K562 (cell line): ENCODE data around the gene CLUH. TPM values are rescaled to one million over a fixed set of nuclear protein-coding genes. Genes with fewer than 3 reads are reported as not detected.
A peak's percentile ranks its signal among the peaks of the same experiment; 100 is the strongest.

ENCODE experiments used
- ATAC-seq: fragments of 200-7000 bp; cut with Tn5 transposase; 3 replicates; pipeline ENCODE4 v1.9.1; 2020; ENCODE audit warnings: moderate library complexity
- BruUV-seq: library from RNA; stranded (reverse); fragments of 400-500 nt; replicated peaks from 2 replicates; lab custom pipeline; 2021; lab: Mats Ljungman, UMichigan
- CTCF ChIA-PET: fragments of 300-600 bp; formaldehyde crosslinking; extraction: SDS; loops from one replicate; lab custom pipeline; 2021; ENCODE audit warnings: low intra/inter-chr PET ratio; lab: Yijun Ruan, JAX
- POLR2A ChIA-PET: fragments of 300-600, 350-650 bp; sonication (Branson Sonifier 250); formaldehyde crosslinking; extraction: SDS; loops from one replicate; lab custom pipeline; 2021; ENCODE audit warnings: antibody characterized with exemption, inconsistent platforms; lab: Yijun Ruan, JAX
- DNase-seq, 4 experiments: peaks; one replicate each; pipeline versions ENCODE4 v3.0.0 to v3.0.0-alpha.2; 2011 to 2018; ENCODE audit warnings: low spot score in 3 of 4, mixed read lengths in 3 of 4; ENCODE audit errors: extremely low read depth in 1 of 4
- FAIRE-seq: peaks from 2 replicates; lab custom pipeline; 2011; peaks lifted over from hg19 to GRCh38; lab: Jason Lieb, UNC
- H2AFZ ChIP-seq: 2 replicates; pipeline ENCODE4 v1.6.0; 2011; ENCODE audit warnings: low read depth, low read length, control low read depth, inconsistent platforms
- H3K27ac ChIP-seq: fragments of 200-600 bp; 3 replicates; pipeline ENCODE4 v1.8.0; 2011; ENCODE audit warnings: low read depth, mild to moderate bottlenecking, control low read depth, inconsistent platforms, low read length, moderate library complexity, mixed read lengths; ENCODE audit errors: extremely low read depth
- H3K27me3 ChIP-seq, 2 experiments: fragments of 300-600 bp in 1 of 2; 2 replicates in 1 of 2; 3 replicates in 1 of 2; pipeline versions ENCODE4 v1.6.0 to v1.8.0; 2011; ENCODE audit warnings: inconsistent platforms in 2 of 2, low read length in 2 of 2, mild to moderate bottlenecking in 1 of 2, mixed read lengths in 1 of 2, moderate library complexity in 1 of 2; ENCODE audit not compliant: control insufficient read depth in 2 of 2, insufficient read depth in 2 of 2
- H3K36me3 ChIP-seq: fragments of 300-600 bp; 3 replicates; pipeline ENCODE4 v1.8.0; 2011; ENCODE audit warnings: mild to moderate bottlenecking, low read length, inconsistent platforms; ENCODE audit not compliant: control insufficient read depth, insufficient read depth
- H3K4me1 ChIP-seq, 2 experiments: fragments of 200-600 bp in 1 of 2; replicated peaks in 1 of 2; 2 replicates in 1 of 2; 3 replicates in 1 of 2; pipeline versions ENCODE4 v1.5.1 to v1.8.0; 2011; ENCODE audit warnings: inconsistent platforms in 2 of 2, low read length in 2 of 2, mild to moderate bottlenecking in 1 of 2, mixed read lengths in 1 of 2, moderate library complexity in 1 of 2; ENCODE audit not compliant: control insufficient read depth in 2 of 2, insufficient read depth in 2 of 2
- H3K4me2 ChIP-seq: 2 replicates; pipeline ENCODE4 v1.6.1; 2011; ENCODE audit warnings: low read length, control low read depth, inconsistent platforms, mixed read lengths; ENCODE audit not compliant: insufficient read depth
- H3K4me3 ChIP-seq: fragments of 200-600 bp; sonication (generic), shearing (Covaris generic); 2 replicates; pipeline ENCODE4 v1.5.1; 2016; ENCODE audit warnings: control low read depth, inconsistent platforms
- H3K79me2 ChIP-seq: fragments of 200-600 bp; 3 replicates; pipeline ENCODE4 v1.8.0; 2011; ENCODE audit warnings: low read length, inconsistent platforms; ENCODE audit not compliant: control insufficient read depth, insufficient read depth
- H3K9ac ChIP-seq, 2 experiments: 2 replicates each; pipeline versions ENCODE4 v1.6.0 to v1.6.1; 2011; ENCODE audit warnings: low read depth in 2 of 2, low read length in 2 of 2, control low read depth in 1 of 2, inconsistent platforms in 1 of 2, mild to moderate bottlenecking in 1 of 2, mixed read lengths in 1 of 2; ENCODE audit not compliant: insufficient read depth in 1 of 2
- H3K9me1 ChIP-seq: one replicate; pipeline ENCODE4 v1.6.0; 2011; ENCODE audit warnings: inconsistent platforms, mild to moderate bottlenecking, low read length, moderate library complexity; ENCODE audit not compliant: control insufficient read depth, insufficient read depth
- H3K9me3 ChIP-seq: replicated peaks from 2 replicates; pipeline ENCODE4 v1.5.1; 2011; ENCODE audit warnings: low read depth, low read length, inconsistent platforms; ENCODE audit not compliant: control insufficient read depth, insufficient read depth
- H4K20me1 ChIP-seq: replicated peaks from 2 replicates; pipeline ENCODE4 v1.6.1; 2011; ENCODE audit warnings: low read length, inconsistent platforms, mixed read lengths; ENCODE audit not compliant: control insufficient read depth, insufficient read depth
- DDX20 ChIP-seq: fragments of 450-650 bp; IDR thresholded peaks from 2 replicates; pipeline ENCODE4 v1.6.1; 2016; ENCODE audit warnings: missing genetic modification characterization, low read depth, mild to moderate bottlenecking, missing compliant biosample characterization, moderate library complexity
- GATAD2A ChIP-seq: fragments of 450-650 bp; IDR thresholded peaks from 2 replicates; pipeline ENCODE4 v1.6.1; 2017
- HLTF ChIP-seq: fragments of 450-650 bp; IDR thresholded peaks from 2 replicates; pipeline ENCODE4 v1.6.1; 2016
- HMGN3 ChIP-seq: IDR thresholded peaks from 2 replicates; pipeline ENCODE4 v1.6.1; 2011; ENCODE audit warnings: borderline replicate concordance, low read depth, mild to moderate bottlenecking, mixed read lengths, low read length; ENCODE audit not compliant: insufficient read length; ENCODE audit errors: extremely low read depth
- POLR2G ChIP-seq: fragments of 200-400 bp; formaldehyde crosslinking; IDR thresholded peaks from 2 replicates; pipeline ENCODE4 v1.6.1; 2017; ENCODE audit warnings: low read depth, mild to moderate bottlenecking, antibody characterized with exemption, low read length, moderate library complexity
- RBBP5 ChIP-seq: fragments of 200-600 bp; sonication (generic); IDR thresholded peaks from 2 replicates; pipeline ENCODE4 v1.6.1; 2012; ENCODE audit warnings: borderline replicate concordance, mild to moderate bottlenecking, low read length, control low read depth, inconsistent platforms; ENCODE audit not compliant: insufficient read depth, poor library complexity, severe bottlenecking
- TFAP4 ChIP-seq: sonication (generic); formaldehyde crosslinking; IDR thresholded peaks from 2 replicates; pipeline ENCODE4 v1.8.0; 2022; ENCODE audit warnings: missing genetic modification reagents, mild to moderate bottlenecking, moderate library complexity, borderline replicate concordance
- ZBTB49 ChIP-seq: sonication (generic); formaldehyde crosslinking; IDR thresholded peaks from 2 replicates; pipeline ENCODE4 v1.8.0; 2022; ENCODE audit warnings: missing genetic modification reagents, mild to moderate bottlenecking, borderline replicate concordance
- ZNF134 ChIP-seq: fragments of 250-450 bp; sonication (Bioruptor Pico); conservative IDR thresholded peaks from 2 replicates; pipeline ENCODE4 v1.4.0; 2020
- ZNF445 ChIP-seq: fragments of 250-450 bp; sonication (Bioruptor Pico); IDR thresholded peaks from 2 replicates; pipeline ENCODE4 v1.4.0; 2020; ENCODE audit warnings: low read depth, mild to moderate bottlenecking, moderate library complexity
- WGBS: fragments of 100-300 bp; shearing (Covaris generic); methylation state at CpG from one replicate; pipeline ENCODE4 v1.1.6; 2016; ENCODE audit warnings: low coverage, mixed read lengths; ENCODE audit not compliant: insufficient coverage; ENCODE audit errors: missing lambda C conversion rate; 5-methylcytosine and 5-hydroxymethylcytosine counted together
- in situ Hi-C: fragments of 300-500 bp; cut with MboI; formaldehyde crosslinking; loops from 4 replicates; pipeline ENCODE4 v1.15.0; 2018; ENCODE audit warnings: inconsistent platforms, mixed read lengths
- intact Hi-C: fragments of 100-400 bp; cut with micrococcal nuclease; formaldehyde crosslinking; loops from 2 replicates; pipeline ENCODE4 v1.14.2; 2022
- polyA plus RNA-seq, 8 experiments: library from polyadenylated mRNA; depleted of rRNA in 4 of 8; stranded (reverse) in 5 of 8; unstranded in 3 of 8; fragments of >200 nt; fragmentation: Nextera tagmentation in 2 of 8; fragmentation: Illumina TruSeq in 1 of 8; extraction: Ambion mirVana in 2 of 8; extraction: Trizol in 1 of 8; gene quantifications; 2 replicates each; pipeline versions ENCODE4 v1.2.1 to v1.2.3, GENCODE V29; 2011 to 2014; ENCODE audit warnings: inconsistent platforms in 1 of 8, missing spikeins in 1 of 8
- total RNA-seq, 7 experiments: library from RNA; depleted of rRNA in 6 of 7; stranded (reverse); fragments of >200 nt in 6 of 7; fragmentation: Illumina TruSeq in 2 of 7; extraction: Trizol in 2 of 7; gene quantifications; 2 replicates each; pipeline versions ENCODE4 v1.2.1 to v1.2.3, GENCODE V29; 2011 to 2021; ENCODE audit warnings: low replicate concordance in 1 of 7
- TF ChIP-seq, protein P1 (sequence below): fragments of 450-650 bp; formaldehyde crosslinking; IDR thresholded peaks from 2 replicates; pipeline ENCODE4 v1.4.0; 2020; ENCODE audit warnings: mild to moderate bottlenecking

Gene CLUH
- total and polyA plus RNA-seq, 9 of the 15 experiments (the other 6 are each of a cell fraction or from before 2014, with no cell fraction given), result 0.21 to 140 (median 33.2) TPM

DNA sequence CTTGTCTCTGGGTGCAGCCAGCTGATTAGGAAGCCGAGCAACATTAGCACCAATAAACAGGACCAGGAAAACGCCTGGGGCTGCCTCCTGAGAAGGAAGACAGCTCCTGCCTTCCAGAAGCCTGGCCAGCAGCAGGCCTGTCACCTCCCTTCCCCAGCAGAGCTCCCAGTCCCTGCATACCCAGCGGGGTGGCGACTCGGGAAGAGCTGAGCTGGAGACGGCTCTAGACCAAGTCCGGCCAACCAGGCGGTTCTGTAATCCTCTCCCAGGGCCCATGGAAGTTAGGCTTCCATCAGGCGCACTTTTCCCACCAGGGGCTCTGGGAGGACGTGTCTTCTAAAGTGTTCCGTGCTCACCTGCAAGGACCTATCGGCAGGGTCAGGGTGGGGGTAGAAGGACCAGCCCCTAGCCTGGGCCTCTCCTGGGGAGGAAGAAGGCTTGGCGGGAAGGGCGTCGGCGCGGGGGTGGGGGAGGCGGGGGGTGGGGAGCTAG, 12.0 kb upstream of the CLUH start:
- no peak overlapping the region for H3K9ac ChIP-seq
- in situ Hi-C loops, result no loop called here
- POLR2A ChIA-PET, result interaction anchor here (0.6 kb wide), 1 partner anchor 574 kb away, joined by 3 read pairs; no protein-coding TSS in a partner anchor

GRCh38 chr17:2722611-2723010, 11.0 kb upstream of the CLUH start:
- Histone ChIP-seq H3K27me3 (peaks cover 0 to 10% of the 10 kb centered on the region in 2 experiments; a peak in 2 of 5 replicates), H3K9ac (no peak overlapping the region), H3K4me2 (no peak overlapping the region), H4K20me1 (no peaks in the 10 kb centered on the region), H3K36me3 (no peaks in the 10 kb centered on the region), H3K4me3 (no peak overlapping the region), H3K27ac (no peak overlapping the region), H3K4me1 (peaks cover 3 to 25% of the 10 kb centered on the region in 2 experiments; a peak in 4 of 5 replicates), H3K9me3 (no peaks in the 10 kb centered on the region), H2AFZ (no peak overlapping the region), H3K79me2 (no peaks in the 10 kb centered on the region), H3K9me1 (no peaks in the 10 kb centered on the region)
- intact Hi-C loops (no loop called here), in situ Hi-C loops (no loop called here)
- DNase-seq, result no peak
- WGBS, result 17% methylated on average over 6 of the region's 10 CpGs
- ChIA-PET CTCF (no interaction called here), POLR2A (no interaction called here)
- ATAC-seq, result no peak
- FAIRE-seq, result no peak
- no TSS peak for BruUV-seq
- TF ChIP-seq HMGN3 (no peak), ZBTB49 (CRISPR knock-in tag) (no peak), ZNF445 (CRISPR knock-in tag) (no peak), DDX20 (no peak), POLR2G (no peak)
- TF ChIP-seq, protein P1, sequence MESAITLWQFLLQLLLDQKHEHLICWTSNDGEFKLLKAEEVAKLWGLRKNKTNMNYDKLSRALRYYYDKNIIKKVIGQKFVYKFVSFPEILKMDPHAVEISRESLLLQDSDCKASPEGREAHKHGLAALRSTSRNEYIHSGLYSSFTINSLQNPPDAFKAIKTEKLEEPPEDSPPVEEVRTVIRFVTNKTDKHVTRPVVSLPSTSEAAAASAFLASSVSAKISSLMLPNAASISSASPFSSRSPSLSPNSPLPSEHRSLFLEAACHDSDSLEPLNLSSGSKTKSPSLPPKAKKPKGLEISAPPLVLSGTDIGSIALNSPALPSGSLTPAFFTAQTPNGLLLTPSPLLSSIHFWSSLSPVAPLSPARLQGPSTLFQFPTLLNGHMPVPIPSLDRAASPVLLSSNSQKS (CRISPR knock-in tag), result no peak

More for the DNA sequence above, 12.0 kb upstream of the CLUH start:
- TF ChIP-seq TFAP4 (CRISPR knock-in tag), result peak; percentile 19; the same call in 1 of the 2 replicates
- TF ChIP-seq GATAD2A, result no peak
- no peak for TF ChIP-seq RBBP5
- TF ChIP-seq ZNF134 (CRISPR knock-in tag), result no peak
- no peak for TF ChIP-seq HLTF
- Histone ChIP-seq H3K27ac (no peak overlapping the region), H3K79me2 (no peaks in the 10 kb centered on the region), H3K36me3 (no peaks in the 10 kb centered on the region), H3K4me2 (no peak overlapping the region), H3K9me1 (no peaks in the 10 kb centered on the region), H3K4me3 (no peak overlapping the region), H2AFZ (no peak overlapping the region), H4K20me1 (0 out of 2 replicates have a peak, but pooled peaks cover 1% of the 10 kb centered on the region), H3K27me3 (peaks cover 0 to 10% of the 10 kb centered on the region in 2 experiments; a peak in 2 of 5 replicates), H3K4me1 (peaks cover 0 to 25% of the 10 kb centered on the region in 2 experiments; a peak in 3 of 5 replicates), H3K9me3 (no peaks in the 10 kb centered on the region)
- ATAC-seq, result no peak; the same call in 2 of the 3 replicates
- CTCF ChIA-PET, result no interaction called here
- DNase-seq, result no peak
- BruUV-seq, result no TSS peak
- 9% methylated on average over 7 of the region's 18 CpGs for WGBS
- FAIRE-seq, result no peak
- intact Hi-C loops, result no loop called here
